Thyroid gland (tissue), 4 donors: ENCODE results near the gene PYROXD2. TPM values are rescaled to one million over a fixed set of nuclear protein-coding genes. Genes with fewer than 3 reads are reported as not detected.

Experiments
- DNase-seq, 2 donors: peaks; one replicate each; pipeline ENCODE4 v3.0.0-alpha.2; 2019
- H3K27ac ChIP-seq, 3 donors: fragments of 200-600 bp; sonication (generic); 1 replicate in 2 of 3; 2 replicates in 1 of 3; pipeline ENCODE4 v1.5.1; 2016 to 2019; ENCODE audit warnings: mild to moderate bottlenecking in 1 of 3, moderate library complexity in 1 of 3
- H3K27me3 ChIP-seq: fragments of 200-600 bp; sonication (generic); one replicate; pipeline ENCODE4 v1.5.1; 2019
- H3K36me3 ChIP-seq, 2 donors: fragments of 200-600 bp; sonication (generic); one replicate each; pipeline ENCODE4 v1.5.1; 2016 to 2019
- H3K4me1 ChIP-seq, 2 donors: fragments of 200-600 bp; sonication (generic); one replicate each; pipeline ENCODE4 v1.5.1; 2017 to 2019
- H3K4me3 ChIP-seq, 3 donors: fragments of 200-600 bp; sonication (generic); replicated peaks in 1 of 3; 1 replicate in 2 of 3; 2 replicates in 1 of 3; pipeline ENCODE4 v1.5.1; 2016; ENCODE audit warnings: mild to moderate bottlenecking in 1 of 3
- H3K9me3 ChIP-seq: fragments of 200-600 bp; sonication (generic); one replicate; pipeline ENCODE4 v1.5.1; 2017
- POLR2A ChIP-seq, 2 donors: fragments of 450-650 bp; IDR thresholded peaks; one replicate each; pipeline ENCODE4 v1.6.1; 2017; ENCODE audit warnings: antibody characterized with exemption in 2 of 2, mild to moderate bottlenecking in 2 of 2, moderate library complexity in 1 of 2
- WGBS, 2 donors: methylation state at CpG; one replicate each; pipeline ENCODE4 v1.1.5; 2017; 5-methylcytosine and 5-hydroxymethylcytosine counted together
- intact Hi-C: fragments of 100-400 bp; cut with DNase I; formaldehyde crosslinking; loops from one replicate; pipeline ENCODE4 v1.15.1; 2023
- total RNA-seq, 4 donors: library from RNA; depleted of rRNA; stranded (reverse); fragments of >200 nt; gene quantifications; one replicate each; pipeline ENCODE4 v1.2.3, GENCODE V29; 2016
- TF ChIP-seq, protein P1 (sequence below), 6 experiments: fragments of 200-600 bp in 3 of 6; fragments of 450-650 bp in 3 of 6; sonication (generic) in 3 of 6; IDR thresholded peaks; one replicate each; pipeline ENCODE4 v1.5.1; 2016 to 2019; ENCODE audit warnings: antibody characterized with exemption in 6 of 6, mild to moderate bottlenecking in 2 of 6, inconsistent platforms in 1 of 6, moderate library complexity in 1 of 6

The PYROXD2 gene
- total RNA-seq, 4 donors from 2014 or later, result 9.9 to 20.1 (median 12.4) TPM

DNA sequence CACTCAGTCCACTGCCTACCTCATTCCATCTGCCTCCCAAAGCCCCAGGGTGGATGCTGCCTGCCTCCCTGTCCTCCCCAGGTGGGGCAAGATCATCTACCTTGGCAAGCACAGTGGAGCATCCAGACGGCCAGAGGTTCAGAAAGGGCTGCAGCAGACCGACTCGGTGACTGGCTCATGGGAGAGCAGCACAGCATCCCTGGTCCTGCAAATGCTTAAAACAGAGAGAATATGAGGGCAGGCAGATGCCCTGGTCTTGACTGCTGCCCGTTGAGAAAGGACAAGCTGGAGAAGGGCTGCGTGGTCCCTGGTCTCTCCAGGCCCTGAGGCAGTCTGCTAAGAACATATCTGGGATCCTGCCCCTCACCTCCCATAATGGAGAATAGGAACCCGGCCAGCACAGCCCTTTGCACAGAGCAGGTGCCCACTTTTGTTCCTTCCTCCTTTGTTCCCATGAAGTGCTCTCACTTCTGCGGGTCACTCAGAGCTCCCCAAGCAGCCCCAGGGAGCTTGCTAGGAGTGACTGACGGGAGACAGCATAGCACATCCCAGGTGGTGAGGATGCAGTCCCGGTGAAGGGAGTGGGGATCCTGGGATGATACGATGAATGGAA is 30.3 kb upstream of the PYROXD2 start:
- no peak for TF ChIP-seq POLR2A (IDR thresholded peaks at IDR 0.05)
- TF ChIP-seq, protein P1, sequence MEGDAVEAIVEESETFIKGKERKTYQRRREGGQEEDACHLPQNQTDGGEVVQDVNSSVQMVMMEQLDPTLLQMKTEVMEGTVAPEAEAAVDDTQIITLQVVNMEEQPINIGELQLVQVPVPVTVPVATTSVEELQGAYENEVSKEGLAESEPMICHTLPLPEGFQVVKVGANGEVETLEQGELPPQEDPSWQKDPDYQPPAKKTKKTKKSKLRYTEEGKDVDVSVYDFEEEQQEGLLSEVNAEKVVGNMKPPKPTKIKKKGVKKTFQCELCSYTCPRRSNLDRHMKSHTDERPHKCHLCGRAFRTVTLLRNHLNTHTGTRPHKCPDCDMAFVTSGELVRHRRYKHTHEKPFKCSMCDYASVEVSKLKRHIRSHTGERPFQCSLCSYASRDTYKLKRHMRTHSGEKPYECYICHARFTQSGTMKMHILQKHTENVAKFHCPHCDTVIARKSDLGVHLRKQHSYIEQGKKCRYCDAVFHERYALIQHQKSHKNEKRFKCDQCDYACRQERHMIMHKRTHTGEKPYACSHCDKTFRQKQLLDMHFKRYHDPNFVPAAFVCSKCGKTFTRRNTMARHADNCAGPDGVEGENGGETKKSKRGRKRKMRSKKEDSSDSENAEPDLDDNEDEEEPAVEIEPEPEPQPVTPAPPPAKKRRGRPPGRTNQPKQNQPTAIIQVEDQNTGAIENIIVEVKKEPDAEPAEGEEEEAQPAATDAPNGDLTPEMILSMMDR (IDR thresholded peaks at IDR 0.05), result no peak
- WGBS, 2 donors, result 84% methylated on average over 10 of the region's 10 CpGs

DNA sequence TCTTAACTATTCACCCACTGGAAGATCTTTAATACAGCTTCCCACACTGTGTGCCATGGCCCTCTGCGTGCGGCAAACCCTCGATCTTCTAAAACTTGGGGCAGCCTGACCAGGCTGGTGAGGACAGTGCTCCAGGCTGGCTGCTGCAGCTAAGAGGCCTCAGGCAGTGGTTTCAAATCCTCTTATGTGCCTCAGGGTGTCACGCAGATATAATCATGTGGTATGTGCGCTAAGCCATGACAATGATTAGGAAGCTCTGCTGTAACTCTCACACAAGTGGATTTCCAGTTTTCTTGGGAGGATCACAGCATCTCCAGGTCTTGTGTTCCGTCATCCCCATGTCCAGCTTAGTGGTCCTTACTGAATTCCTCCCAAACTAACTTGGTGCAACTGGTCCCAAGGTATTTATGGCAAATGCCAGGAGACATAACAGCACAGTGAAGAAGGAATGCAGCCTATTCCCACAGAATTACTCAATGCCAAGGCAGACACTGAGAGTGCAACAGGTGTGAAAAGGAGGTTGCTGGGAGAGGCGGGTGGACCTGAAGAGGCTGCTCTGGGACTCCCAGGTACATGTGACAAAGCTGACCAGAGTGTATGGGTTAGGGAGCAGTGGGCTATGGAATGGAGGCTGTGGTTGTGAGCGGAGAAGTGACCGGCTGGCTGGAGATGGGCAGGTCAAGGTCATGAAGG is 29.5 kb upstream of the PYROXD2 start:
- peak; percentile 39 to 44 for DNase-seq
- WGBS, 2 donors, result 73 to 84% methylated on average over 9 of the region's 9 CpGs
- H3K36me3 ChIP-seq, result peaks cover 5 to 15% of the 10 kb centered on the region in 2 donors
- peaks cover 7 to 18% of the 10 kb centered on the region in 2 donors for H3K4me1 ChIP-seq
- no peak overlapping the region for H3K4me3 ChIP-seq
- H3K27ac ChIP-seq, result no peak overlapping the region
- intact Hi-C loops, result no loop called here
- H3K27me3 ChIP-seq, result no peaks in the 10 kb centered on the region
- no peak for TF ChIP-seq POLR2A (IDR thresholded peaks at IDR 0.05)
- TF ChIP-seq, protein P1 (IDR thresholded peaks at IDR 0.05), result no peak
- no peaks in the 10 kb centered on the region for H3K9me3 ChIP-seq

More for the DNA sequence above, 30.3 kb upstream of the PYROXD2 start:
- Histone ChIP-seq H3K9me3 (no peaks in the 10 kb centered on the region), H3K4me3 (no peak overlapping the region), H3K36me3 (peaks cover 5 to 15% of the 10 kb centered on the region in 2 donors), H3K27me3 (no peaks in the 10 kb centered on the region), H3K4me1 (peaks cover 7 to 18% of the 10 kb centered on the region in 2 donors), H3K27ac (peak overlapping the region in 1 of 3 donors; percentile 87)
- intact Hi-C loops, result no loop called here
- no peak for DNase-seq

DNA sequence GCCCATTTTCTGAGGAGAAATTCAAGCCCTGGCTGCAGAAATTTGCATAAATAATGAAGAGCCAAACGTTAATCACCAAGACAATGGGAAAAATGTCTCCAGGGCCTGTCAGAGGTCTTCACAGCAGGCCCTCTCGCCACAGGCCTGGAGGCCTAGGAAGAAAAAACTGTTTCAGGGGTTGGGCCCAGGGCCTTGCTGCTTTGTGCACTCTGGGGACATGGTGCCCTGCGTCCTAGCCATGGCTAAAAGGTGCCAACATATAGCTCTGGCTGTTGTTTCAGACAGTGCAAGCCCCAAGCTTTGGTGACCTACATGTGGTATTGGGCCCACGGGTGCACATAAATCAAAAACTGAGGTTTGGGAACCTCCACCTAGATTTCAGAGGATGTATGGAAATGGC is 23.7 kb upstream of the PYROXD2 start:
- WGBS, 2 donors, result 91 to 95% methylated on average over 4 of the region's 4 CpGs
- no peak overlapping the region for H3K4me3 ChIP-seq
- DNase-seq, result no peak
- peaks cover 20 to 39% of the 10 kb centered on the region in 2 donors for H3K36me3 ChIP-seq
- H3K4me1 ChIP-seq, result no peaks in the 10 kb centered on the region
- no peak for TF ChIP-seq POLR2A (IDR thresholded peaks at IDR 0.05)
- TF ChIP-seq, protein P1 (IDR thresholded peaks at IDR 0.05), result no peak
- H3K27ac ChIP-seq, result no peak overlapping the region
- H3K27me3 ChIP-seq, result no peaks in the 10 kb centered on the region
- intact Hi-C loops, result no loop called here
- H3K9me3 ChIP-seq, result no peaks in the 10 kb centered on the region

DNA sequence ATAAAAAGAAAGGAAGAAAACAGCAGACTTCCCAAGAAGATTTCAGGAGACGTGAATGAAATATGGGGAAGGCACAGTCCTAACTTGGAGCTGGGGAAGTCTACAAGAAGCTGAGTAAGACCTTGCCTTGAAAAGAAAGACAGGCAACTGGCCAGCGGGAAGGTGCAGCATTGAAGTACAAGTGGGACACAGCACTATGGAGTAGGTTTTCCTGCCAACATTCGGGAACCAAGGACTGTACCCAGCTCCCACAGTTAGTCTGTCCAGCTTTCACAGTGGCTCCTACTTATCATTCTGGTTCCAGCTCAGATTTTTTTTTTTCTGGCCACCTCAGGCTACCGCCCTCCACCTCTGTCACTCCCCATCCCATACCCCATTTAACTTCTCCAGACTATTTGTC is 21.7 kb upstream of the PYROXD2 start:
- DNase-seq, result no peak
- intact Hi-C loops, result no loop called here

More for the DNA sequence above, 21.7 kb upstream of the PYROXD2 start:
- TF ChIP-seq, protein P1 (IDR thresholded peaks at IDR 0.05), result no peak
- no peak for TF ChIP-seq POLR2A (IDR thresholded peaks at IDR 0.05)
- 89 to 93% methylated on average over 4 of the region's 4 CpGs for WGBS, 2 donors
- Histone ChIP-seq H3K27me3 (no peaks in the 10 kb centered on the region), H3K36me3 (peaks cover 23 to 50% of the 10 kb centered on the region in 2 donors), H3K4me1 (no peaks in the 10 kb centered on the region), H3K27ac (no peak overlapping the region), H3K4me3 (no peak overlapping the region), H3K9me3 (no peaks in the 10 kb centered on the region)
